Stimulated activated CD4-positive, alpha-beta T cell treated with anti-CD3 and anti-CD28 coated beads, TNF-alpha, amount 100 ng/mL, for 1 hour (primary cell): ENCODE data around the gene TENM3.
A peak's percentile ranks its signal among the peaks of the same experiment; 100 is the strongest.
"Not testable (repeated sequence)": the region's sequence is repeated elsewhere in the genome, so short reads cannot be mapped to it uniquely, and the experiment has no call there.

ENCODE experiments used
- DNase-seq, 3 donors: peaks; one replicate each; pipeline ENCODE4 v3.0.0-alpha.2; 2020; ENCODE audit warnings: low read depth in 3 of 3, low spot score in 1 of 3

Gene TENM3

GRCh38 chr4:182804131-182804530, 560.9 kb downstream of the TENM3 start:
- DNase-seq: no peak

- no peak for DNase-seq
Observed at GRCh38 chr4:182805321-182805720, 562.1 kb downstream of the TENM3 start.

GRCh38 chr4:182805750-182806149, 562.5 kb downstream of the TENM3 start:
- DNase-seq: no peak

- peak in 2 of 3 donors; percentile 8 to 61 for DNase-seq
Observed at GRCh38 chr4:182806259-182807252, 563.4 kb downstream of the TENM3 start.

GRCh38 chr4:182807346-182807745, 564.1 kb downstream of the TENM3 start:
- DNase-seq: no peak

GRCh38 chr4:182807767-182808548, 564.8 kb downstream of the TENM3 start:
- DNase-seq: no peak

- peak in 1 of 3 donors; percentile 9 for DNase-seq
Observed at GRCh38 chr4:182808673-182809416, 565.6 kb downstream of the TENM3 start.

GRCh38 chr4:182809417-182810102, 566.4 kb downstream of the TENM3 start:
- no peak for DNase-seq

GRCh38 chr4:182810103-182810615, 567.0 kb downstream of the TENM3 start:
- DNase-seq: no peak

GRCh38 chr4:182812916-182813315, 569.7 kb downstream of the TENM3 start:
- DNase-seq: no peak

- DNase-seq: not testable (repeated sequence)
Observed at GRCh38 chr4:182814065-182814464, 570.9 kb downstream of the TENM3 start.

GRCh38 chr4:182818926-182819730, 575.9 kb downstream of the TENM3 start:
- no peak for DNase-seq

- no peak for DNase-seq
Observed at GRCh38 chr4:182819751-182820150, 576.5 kb downstream of the TENM3 start.

- DNase-seq: no peak
Observed at GRCh38 chr4:182822554-182822953, 579.4 kb downstream of the TENM3 start.

- DNase-seq: no peak
Observed at GRCh38 chr4:182823576-182823975, 580.4 kb downstream of the TENM3 start.

- no peak for DNase-seq
Observed at GRCh38 chr4:182825003-182825402, 581.8 kb downstream of the TENM3 start.

GRCh38 chr4:182825786-182826185, 582.6 kb downstream of the TENM3 start:
- no peak for DNase-seq

GRCh38 chr4:182826391-182826790, 583.2 kb downstream of the TENM3 start:
- no peak for DNase-seq

- no peak for DNase-seq
Observed at GRCh38 chr4:182827166-182827565, 584.0 kb downstream of the TENM3 start.

GRCh38 chr4:182827954-182828353, 584.8 kb downstream of the TENM3 start:
- DNase-seq: no peak
